Esophagus (tissue), 2 donors: ENCODE results near the gene EFCAB3. TPM values are rescaled to one million over a fixed set of nuclear protein-coding genes. Genes with fewer than 3 reads are reported as not detected.

Experiments
- H3K27ac ChIP-seq, 2 donors: one replicate each; pipeline ENCODE4 v1.5.1; 2013; ENCODE audit warnings: low read depth in 2 of 2, mild to moderate bottlenecking in 2 of 2, inconsistent platforms in 1 of 2, low read length in 1 of 2, moderate library complexity in 1 of 2
- H3K27me3 ChIP-seq, 2 donors: one replicate each; pipeline ENCODE4 v1.6.1; 2013; ENCODE audit warnings: low read length in 2 of 2, control low read depth in 1 of 2, mild to moderate bottlenecking in 1 of 2; ENCODE audit not compliant: insufficient read depth in 2 of 2, control insufficient read depth in 1 of 2
- H3K36me3 ChIP-seq, 2 donors: one replicate each; pipeline ENCODE4 v1.6.1; 2013; ENCODE audit warnings: low read length in 1 of 2; ENCODE audit not compliant: control insufficient read depth in 2 of 2, insufficient read depth in 2 of 2
- H3K4me1 ChIP-seq, 2 donors: one replicate each; pipeline ENCODE4 v1.6.1; 2013; ENCODE audit warnings: low read length in 1 of 2; ENCODE audit not compliant: control insufficient read depth in 2 of 2, insufficient read depth in 2 of 2
- H3K4me3 ChIP-seq, 2 donors: one replicate each; pipeline ENCODE4 v1.5.1; 2013; ENCODE audit warnings: low read length in 2 of 2, mild to moderate bottlenecking in 2 of 2, low read depth in 1 of 2, moderate library complexity in 1 of 2
- H3K9me3 ChIP-seq, 2 donors: one replicate each; pipeline ENCODE4 v1.6.1; 2013; ENCODE audit warnings: mild to moderate bottlenecking in 2 of 2, low read depth in 1 of 2, low read length in 1 of 2, moderate library complexity in 1 of 2; ENCODE audit not compliant: control insufficient read depth in 2 of 2, insufficient read depth in 1 of 2
- WGBS, 2 donors: extraction: QIAGEN DNeasy Blood & Tissue Kit; methylation state at CpG; one replicate each; pipeline ENCODE4 v1.1.7; 2013; 5-methylcytosine and 5-hydroxymethylcytosine counted together
- polyA plus RNA-seq, 2 donors: library from polyadenylated mRNA; stranded (reverse); fragments of 200-250 nt; gene quantifications; one replicate each; pipeline ENCODE4 v1.2.3, GENCODE V29; 2013
- donor health status: healthy with polysubstance abuse.
- donor health status: Bipolar disorder and iron deficiency.

Gene EFCAB3
- under 1 TPM in 1 of 2 donors, not detected in 1; 0.04 TPM for polyA plus RNA-seq

GRCh38 chr17:62380253-62380652, at the start of gene EFCAB3:
Gene EFCAB3 (plus strand): TSS chr17:62380553. CDS start chr17:62382980, 2,427 bp downstream.
- no peak within 1 kb of the TSS for H3K4me3 ChIP-seq
- 90 to 93% methylated on average over 3 of the region's 3 CpGs for WGBS, 2 donors
- no peaks in the 10 kb centered on the region for H3K9me3 ChIP-seq
- H3K36me3 ChIP-seq, result no peaks in the 10 kb centered on the region
- H3K4me1 ChIP-seq, result no peaks in the 10 kb centered on the region
- no peaks in the 10 kb centered on the region for H3K27me3 ChIP-seq
- H3K27ac ChIP-seq, result no peak within 1 kb of the TSS

DNA sequence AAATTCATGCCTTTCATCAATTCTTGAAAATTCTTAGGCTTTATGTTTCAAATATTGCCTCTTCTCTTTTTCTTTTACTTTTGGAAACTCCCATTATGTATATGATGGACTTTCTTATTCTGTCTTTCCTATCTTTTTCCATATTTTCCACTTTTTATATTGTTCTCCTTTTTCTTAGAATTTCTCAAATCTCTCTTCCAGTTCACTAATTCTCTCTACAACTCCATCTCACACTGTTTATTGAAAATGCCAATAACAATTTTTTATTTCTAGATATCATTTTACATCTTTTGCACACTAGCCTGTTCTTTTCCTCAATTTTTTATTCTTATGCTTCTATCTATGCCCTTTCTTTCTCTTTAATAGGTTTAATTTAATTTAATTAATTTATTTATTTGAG, 43.8 kb upstream of the EFCAB3 start:
- Histone ChIP-seq H3K4me3 (no peak overlapping the region), H3K4me1 (no peaks in the 10 kb centered on the region), H3K36me3 (no peaks in the 10 kb centered on the region), H3K27me3 (no peaks in the 10 kb centered on the region), H3K9me3 (no peaks in the 10 kb centered on the region), H3K27ac (no peak overlapping the region)

DNA sequence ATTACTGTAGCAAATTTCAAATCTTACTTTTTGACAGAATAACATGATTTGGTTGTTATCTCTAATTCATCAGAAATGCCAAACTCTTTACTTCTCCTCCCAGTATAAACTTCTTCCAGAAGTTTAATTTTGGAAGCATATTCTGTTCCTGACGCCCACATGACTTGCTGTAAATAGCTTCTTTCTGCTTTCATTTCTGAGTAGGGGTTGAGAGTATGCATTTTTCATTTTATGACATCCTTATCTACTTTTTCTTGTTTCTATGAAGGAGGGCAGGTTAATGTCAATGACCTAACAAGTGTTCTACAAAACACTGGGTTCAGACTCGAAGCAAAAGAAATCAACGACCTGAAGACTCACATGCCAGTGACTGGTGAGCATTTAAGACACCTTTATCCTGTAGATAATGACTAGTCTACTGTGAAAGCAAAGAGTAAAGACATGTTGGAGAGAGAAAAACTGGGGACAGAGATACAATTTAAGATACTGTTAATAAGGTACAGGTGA, 36.5 kb upstream of the EFCAB3 start:
- H3K36me3 ChIP-seq, result no peaks in the 10 kb centered on the region
- H3K27ac ChIP-seq, result no peak overlapping the region
- no peak overlapping the region for H3K4me3 ChIP-seq
- no peaks in the 10 kb centered on the region for H3K27me3 ChIP-seq
- H3K4me1 ChIP-seq, result no peaks in the 10 kb centered on the region
- 31 to 45% methylated on average over 3 of the region's 3 CpGs for WGBS, 2 donors
- H3K9me3 ChIP-seq, result no peaks in the 10 kb centered on the region

DNA sequence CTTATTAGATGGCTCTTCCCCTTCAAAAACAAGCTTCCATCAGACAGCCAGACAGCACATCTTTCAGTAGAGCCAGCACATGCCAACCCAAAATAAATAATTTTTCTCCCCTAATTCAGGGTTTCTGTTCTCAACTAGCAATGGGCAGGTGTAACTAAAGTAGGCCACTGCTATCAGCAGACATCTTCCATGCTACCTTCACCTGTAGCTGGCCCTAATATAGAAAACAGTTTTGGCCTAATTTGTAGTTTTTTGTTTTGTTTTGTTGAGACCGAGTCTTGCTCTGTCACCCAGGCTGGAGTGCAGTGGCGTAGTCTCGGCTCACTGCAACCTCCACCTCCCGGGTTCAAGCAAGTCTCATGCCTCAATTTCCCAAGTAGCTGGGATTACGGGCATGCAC, 29.2 kb upstream of the EFCAB3 start:
- Histone ChIP-seq H3K27me3 (peaks cover 0 to 2% of the 10 kb centered on the region in 2 donors), H3K36me3 (no peaks in the 10 kb centered on the region), H3K4me1 (no peaks in the 10 kb centered on the region), H3K27ac (no peak overlapping the region), H3K4me3 (no peak overlapping the region), H3K9me3 (no peaks in the 10 kb centered on the region)
- 86 to 90% methylated on average over 5 of the region's 5 CpGs for WGBS, 2 donors

GRCh38 chr17:62366191-62366590, 14.2 kb upstream of the EFCAB3 start:
- H3K9me3 ChIP-seq, result no peaks in the 10 kb centered on the region
- no peaks in the 10 kb centered on the region for H3K4me1 ChIP-seq
- H3K27me3 ChIP-seq, result no peaks in the 10 kb centered on the region
- H3K27ac ChIP-seq, result no peak overlapping the region
- no peak overlapping the region for H3K4me3 ChIP-seq
- 61 to 75% methylated on average over 2 of the region's 2 CpGs for WGBS, 2 donors
- H3K36me3 ChIP-seq, result no peaks in the 10 kb centered on the region

GRCh38 chr17:62381561-62381960, 1.2 kb downstream of the EFCAB3 start:
- Histone ChIP-seq H3K9me3 (no peaks in the 10 kb centered on the region), H3K4me3 (no peak overlapping the region), H3K27ac (no peak overlapping the region), H3K36me3 (no peaks in the 10 kb centered on the region), H3K27me3 (no peaks in the 10 kb centered on the region), H3K4me1 (no peaks in the 10 kb centered on the region)
- WGBS, 2 donors, result 87 to 91% methylated on average over 18 of the region's 18 CpGs

GRCh38 chr17:62388856-62389255, 8.5 kb downstream of the EFCAB3 start:
- H3K36me3 ChIP-seq, result no peaks in the 10 kb centered on the region
- no peaks in the 10 kb centered on the region for H3K9me3 ChIP-seq
- H3K4me1 ChIP-seq, result no peaks in the 10 kb centered on the region
- WGBS, 2 donors, result 41 to 57% methylated on average over 1 of the region's 1 CpG
- no peaks in the 10 kb centered on the region for H3K27me3 ChIP-seq
- no peak overlapping the region for H3K4me3 ChIP-seq
- H3K27ac ChIP-seq, result no peak overlapping the region

DNA sequence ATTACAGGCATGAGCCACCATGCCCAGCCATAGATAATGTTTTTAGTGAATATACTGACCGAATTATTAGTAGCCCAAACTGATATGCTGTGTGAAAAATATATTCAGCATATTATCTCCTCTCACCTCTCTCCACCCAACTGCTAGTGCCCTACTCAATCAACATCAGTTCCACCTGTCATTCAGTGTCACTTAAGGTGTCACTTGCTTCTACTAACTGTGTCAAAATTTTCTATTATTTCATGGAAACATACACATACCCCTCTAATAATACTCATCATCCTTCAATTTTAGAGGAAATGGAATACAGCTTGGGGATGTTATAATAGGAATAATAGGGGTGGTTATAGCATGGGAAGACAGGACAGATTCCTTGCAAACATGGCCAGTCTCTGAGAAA, 12.6 kb downstream of the EFCAB3 start:
- no peaks in the 10 kb centered on the region for H3K9me3 ChIP-seq
- no peak overlapping the region for H3K27ac ChIP-seq
- no peak overlapping the region for H3K4me3 ChIP-seq
- H3K4me1 ChIP-seq, result no peaks in the 10 kb centered on the region
- no peaks in the 10 kb centered on the region for H3K27me3 ChIP-seq
- WGBS, 2 donors, result 75 to 77% methylated on average over 1 of the region's 1 CpG
- no peaks in the 10 kb centered on the region for H3K36me3 ChIP-seq

GRCh38 chr17:62398891-62399290, 18.5 kb downstream of the EFCAB3 start:
- WGBS, 2 donors, result 84 to 90% methylated on average over 1 of the region's 1 CpG
- Histone ChIP-seq H3K4me1 (no peaks in the 10 kb centered on the region), H3K27ac (no peak overlapping the region), H3K4me3 (no peak overlapping the region), H3K9me3 (no peaks in the 10 kb centered on the region), H3K27me3 (no peaks in the 10 kb centered on the region), H3K36me3 (no peaks in the 10 kb centered on the region)

DNA sequence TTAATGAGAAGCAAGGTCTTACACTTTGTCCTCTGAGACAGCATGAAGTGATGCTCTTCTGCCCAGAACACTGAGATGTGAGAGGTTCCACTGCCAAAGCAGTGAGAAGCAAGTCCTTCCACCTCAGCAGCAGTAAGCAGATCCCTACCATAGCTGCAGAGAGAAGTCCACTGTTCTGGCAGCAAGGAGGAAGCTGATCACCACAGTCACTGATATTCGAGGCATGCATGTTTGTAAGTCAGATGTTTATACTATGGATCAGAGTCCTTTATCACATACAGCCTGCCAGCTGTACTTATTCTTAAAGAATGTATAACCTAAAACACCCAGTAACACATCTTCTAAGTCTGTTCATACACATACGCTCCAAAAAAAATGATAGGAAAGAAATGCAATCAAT, 25.1 kb downstream of the EFCAB3 start:
- no peak overlapping the region for H3K4me3 ChIP-seq
- no peaks in the 10 kb centered on the region for H3K9me3 ChIP-seq
- H3K4me1 ChIP-seq, result no peaks in the 10 kb centered on the region
- 41 to 42% methylated on average over 2 of the region's 2 CpGs for WGBS, 2 donors
- H3K27ac ChIP-seq, result no peak overlapping the region
- H3K27me3 ChIP-seq, result no peaks in the 10 kb centered on the region
- H3K36me3 ChIP-seq, result no peaks in the 10 kb centered on the region
